Endothelial cell (in vitro differentiated cells): Measurements from ENCODE around the gene KCNQ1OT1. TPM values are rescaled to one million over a fixed set of nuclear protein-coding genes. Genes with fewer than 3 reads are reported as not detected.
"Not testable (repeated sequence)": the region's sequence is repeated elsewhere in the genome, so short reads cannot be mapped to it uniquely, and the experiment has no call there.

ENCODE experiments used
- DNase-seq: peaks from one replicate; pipeline ENCODE4 v3.0.0; 2021; ENCODE audit warnings: low spot score
- H3K27ac Mint-ChIP-seq: one replicate; pipeline ENCODE4 v1.8.0; 2021; ENCODE audit warnings: mixed read lengths, inconsistent platforms; ENCODE audit not compliant: unreplicated experiment
- H3K27me3 Mint-ChIP-seq: one replicate; pipeline ENCODE4 v1.8.0; 2021; ENCODE audit warnings: mild to moderate bottlenecking, moderate library complexity, mixed read lengths, inconsistent platforms; ENCODE audit not compliant: unreplicated experiment
- H3K36me3 Mint-ChIP-seq: one replicate; pipeline ENCODE4 v1.8.0; 2021; ENCODE audit warnings: mild to moderate bottlenecking, low read depth, mixed read lengths, inconsistent platforms; ENCODE audit not compliant: unreplicated experiment
- H3K4me1 Mint-ChIP-seq: one replicate; pipeline ENCODE4 v1.8.0; 2021; ENCODE audit warnings: mild to moderate bottlenecking, mixed read lengths, inconsistent platforms; ENCODE audit not compliant: unreplicated experiment
- H3K4me3 Mint-ChIP-seq: one replicate; pipeline ENCODE4 v1.8.0; 2021; ENCODE audit warnings: mild to moderate bottlenecking, mixed read lengths, inconsistent platforms; ENCODE audit not compliant: unreplicated experiment
- H3K9me3 Mint-ChIP-seq: one replicate; pipeline ENCODE4 v1.8.0; 2021; ENCODE audit warnings: mixed read lengths, inconsistent platforms; ENCODE audit not compliant: unreplicated experiment
- CTCF ChIP-seq: fragments of 200-600 bp; sonication (generic); IDR thresholded peaks from one replicate; pipeline ENCODE4 v1.5.0; 2021; ENCODE audit warnings: antibody characterized with exemption; ENCODE audit not compliant: unreplicated experiment
- total RNA-seq: library from RNA; stranded (reverse); fragmentation: NEBNext Ultra II Directional; extraction: Animal tissue kit (Norgen Biotek cat#: 25700); gene quantifications from one replicate; pipeline ENCODE4 v1.2.1, GENCODE V29; 2021; ENCODE audit not compliant: unreplicated experiment

The KCNQ1OT1 gene
- total RNA-seq, 1 donor from 2014 or later = 1.2 TPM

DNA sequence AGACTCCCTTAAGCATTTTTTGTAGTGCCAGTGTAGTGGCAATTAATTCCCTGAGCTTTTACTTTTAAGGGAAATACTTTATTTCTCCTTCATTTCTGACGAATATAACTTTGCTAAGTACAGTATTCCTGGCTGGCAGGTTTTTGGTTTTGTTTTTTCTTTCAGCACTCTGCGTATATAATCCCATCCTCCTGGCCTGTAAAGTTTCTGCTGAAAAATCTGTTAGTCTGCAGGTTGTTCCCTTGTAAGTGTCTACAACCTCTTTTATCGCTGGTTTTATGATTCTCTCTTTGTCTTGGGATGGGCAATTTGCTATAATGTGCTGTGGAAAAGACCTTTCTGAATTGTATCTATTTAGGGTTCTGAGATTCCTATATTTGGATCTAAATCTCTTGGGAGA is 56.0 kb downstream of the KCNQ1OT1 start:
- Mint-ChIP-seq H3K9me3 (peaks cover 40% of the 10 kb centered on the region), H3K36me3 (peaks cover 29% of the 10 kb centered on the region), H3K27me3 (no peaks in the 10 kb centered on the region)

GRCh38 chr11:2641623-2642022 is 58.2 kb downstream of the KCNQ1OT1 start:
- Mint-ChIP-seq H3K36me3 (peaks cover 39% of the 10 kb centered on the region), H3K4me3 (no peak overlapping the region), H3K4me1 (no peaks in the 10 kb centered on the region), H3K9me3 (peaks cover 49% of the 10 kb centered on the region), H3K27me3 (peaks cover 2% of the 10 kb centered on the region), H3K27ac (no peak overlapping the region)
- no peak for TF ChIP-seq CTCF
- DNase-seq = no peak

More for the DNA sequence above, 56.0 kb downstream of the KCNQ1OT1 start:
- DNase-seq = no peak
- TF ChIP-seq CTCF = no peak
- H3K27ac Mint-ChIP-seq = no peak overlapping the region
- H3K4me3 Mint-ChIP-seq = no peak overlapping the region
- no peaks in the 10 kb centered on the region for H3K4me1 Mint-ChIP-seq

DNA sequence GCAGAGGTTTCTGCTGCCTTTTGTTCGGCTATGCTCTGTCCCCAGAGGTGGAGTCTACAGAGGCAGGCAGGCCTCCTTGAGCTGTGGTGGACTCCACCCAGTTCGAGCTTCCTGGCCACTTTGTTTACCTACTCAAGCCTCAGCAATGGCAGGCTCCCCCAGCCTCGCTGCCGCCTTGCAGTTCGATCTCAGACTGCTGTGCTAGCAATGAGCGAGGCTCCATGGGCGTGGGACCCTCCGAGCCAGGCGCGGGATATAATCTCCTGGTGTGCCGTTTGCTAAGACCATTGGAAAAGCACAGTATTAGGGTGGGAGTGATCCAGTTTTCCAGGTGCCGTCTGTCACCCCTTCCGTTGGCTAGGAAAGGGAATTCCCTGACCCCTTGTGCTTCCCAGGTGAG is 60.0 kb downstream of the KCNQ1OT1 start:
- not testable (repeated sequence) for DNase-seq
- peaks cover 43% of the 10 kb centered on the region for H3K9me3 Mint-ChIP-seq

GRCh38 chr11:2631161-2631560 is 68.6 kb downstream of the KCNQ1OT1 start:
- no peak overlapping the region for H3K27ac Mint-ChIP-seq
- no peak overlapping the region for H3K4me3 Mint-ChIP-seq
- no peaks in the 10 kb centered on the region for H3K27me3 Mint-ChIP-seq
- no peak for DNase-seq
- H3K36me3 Mint-ChIP-seq = peaks cover 23% of the 10 kb centered on the region
- no peaks in the 10 kb centered on the region for H3K4me1 Mint-ChIP-seq
- TF ChIP-seq CTCF = no peak
- H3K9me3 Mint-ChIP-seq = peaks cover 17% of the 10 kb centered on the region

More for the DNA sequence above, 60.0 kb downstream of the KCNQ1OT1 start:
- H3K27ac Mint-ChIP-seq, H3K4me1 Mint-ChIP-seq, H3K27me3 Mint-ChIP-seq, H3K4me3 Mint-ChIP-seq: not testable (repeated sequence)
- peaks cover 35% of the 10 kb centered on the region for H3K36me3 Mint-ChIP-seq

DNA sequence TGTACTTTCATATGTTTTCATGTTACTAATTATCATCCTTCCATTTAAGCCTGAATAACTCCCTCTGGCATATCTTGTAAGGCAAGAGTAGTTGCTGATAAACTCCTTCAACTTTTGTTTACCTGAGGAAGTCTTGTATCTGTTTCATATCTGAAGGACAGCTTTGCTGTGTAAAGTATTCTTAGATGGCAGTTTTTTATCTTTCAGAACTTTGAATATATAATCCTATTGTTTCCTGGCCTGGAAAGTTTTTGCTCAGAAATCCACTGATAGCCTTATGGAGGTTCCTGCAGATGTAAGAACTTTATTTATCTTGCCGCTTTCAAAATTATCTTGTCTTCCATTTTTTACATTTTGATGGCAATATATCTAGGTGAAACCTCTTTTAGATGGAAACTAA is 69.1 kb downstream of the KCNQ1OT1 start:
- TF ChIP-seq CTCF = no peak
- Mint-ChIP-seq H3K27ac (no peak overlapping the region), H3K9me3 (peaks cover 17% of the 10 kb centered on the region), H3K4me1 (no peaks in the 10 kb centered on the region), H3K36me3 (peaks cover 23% of the 10 kb centered on the region), H3K4me3 (no peak overlapping the region), H3K27me3 (no peaks in the 10 kb centered on the region)
- DNase-seq = no peak
